ENCODE results near the gene SYNC.
A peak's percentile ranks its signal among the peaks of the same experiment; 100 is the strongest.
"Not testable (repeated sequence)": the region's sequence is repeated elsewhere in the genome, so short reads cannot be mapped to it uniquely, and the experiment has no call there.

Gene SYNC

GRCh38 chr1:32693455-32694174 lies 9.0 kb downstream of the SYNC start:
- DNase-seq = no peak

- DNase-seq = no peak
Observed at GRCh38 chr1:32686387-32686786, 16.2 kb downstream of the SYNC start.

- DNase-seq = no peak
Observed at GRCh38 chr1:32685498-32685897, 17.1 kb downstream of the SYNC start.

- no peak for DNase-seq
Observed at GRCh38 chr1:32684167-32684811, 18.3 kb downstream of the SYNC start.

- DNase-seq = no peak
Observed at GRCh38 chr1:32683397-32683796, 19.2 kb downstream of the SYNC start.

- DNase-seq = no peak
Observed at GRCh38 chr1:32681999-32682398, 20.6 kb downstream of the SYNC start.

GRCh38 chr1:32681509-32681908 lies 21.1 kb downstream of the SYNC start:
- DNase-seq = no peak

DNA sequence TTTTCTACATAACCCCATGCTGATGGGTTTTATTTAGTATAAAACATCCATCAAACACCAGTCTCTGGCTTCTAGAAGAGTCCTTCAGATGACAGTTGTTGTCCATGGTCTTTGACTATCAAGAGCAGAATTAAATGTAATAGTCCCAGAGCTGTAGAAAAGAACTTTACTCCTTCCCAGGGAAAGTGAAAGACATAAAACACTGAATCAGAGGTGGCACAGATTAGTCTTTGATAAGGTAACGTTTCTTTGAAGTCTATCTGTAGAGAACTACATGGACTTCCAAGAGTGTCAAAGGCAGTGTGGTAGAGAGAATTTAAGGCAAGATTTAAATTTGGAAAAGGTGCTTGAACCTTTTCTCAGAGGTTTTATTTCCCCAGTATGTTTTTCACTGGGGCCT lies 21.9 kb downstream of the SYNC start:
- DNase-seq = no peak

DNA sequence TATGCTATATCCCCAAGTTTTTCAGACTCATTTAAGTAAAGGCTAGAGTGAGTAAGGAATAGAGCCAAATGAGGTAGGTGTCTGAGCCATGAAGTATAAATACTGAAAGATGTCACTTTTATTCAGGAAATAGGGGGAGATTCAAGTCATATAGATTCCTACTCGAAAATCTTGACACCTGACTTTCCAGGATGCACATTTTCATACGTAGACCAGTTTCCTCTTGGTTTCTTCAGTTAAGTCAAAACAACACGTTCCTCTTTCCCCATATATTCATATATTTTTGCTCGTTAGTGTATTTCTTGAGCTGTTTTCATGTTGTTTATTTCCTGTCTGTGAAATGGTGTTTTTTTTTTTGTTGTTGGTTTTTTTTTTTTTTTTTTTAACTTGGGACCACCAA lies 22.6 kb downstream of the SYNC start:
- not testable (repeated sequence) for DNase-seq

- DNase-seq = no peak
Observed at GRCh38 chr1:32676945-32677344, 25.6 kb downstream of the SYNC start.

DNA sequence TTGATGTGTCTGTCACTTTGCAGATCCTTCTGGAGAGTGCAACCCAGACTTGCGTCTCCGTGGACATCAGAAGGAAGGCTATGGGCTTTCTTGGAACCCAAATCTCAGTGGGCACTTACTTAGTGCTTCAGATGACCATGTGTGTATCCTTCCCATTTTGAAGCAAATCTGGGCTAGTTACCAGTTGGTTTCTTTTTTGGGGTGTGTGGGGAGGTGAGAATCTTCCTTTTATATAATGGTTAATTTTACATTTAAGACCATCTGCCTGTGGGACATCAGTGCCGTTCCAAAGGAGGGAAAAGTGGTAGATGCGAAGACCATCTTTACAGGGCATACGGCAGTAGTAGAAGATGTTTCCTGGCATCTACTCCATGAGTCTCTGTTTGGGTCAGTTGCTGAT lies 33.9 kb downstream of the SYNC start:
- DNase-seq = not testable (repeated sequence)

DNA sequence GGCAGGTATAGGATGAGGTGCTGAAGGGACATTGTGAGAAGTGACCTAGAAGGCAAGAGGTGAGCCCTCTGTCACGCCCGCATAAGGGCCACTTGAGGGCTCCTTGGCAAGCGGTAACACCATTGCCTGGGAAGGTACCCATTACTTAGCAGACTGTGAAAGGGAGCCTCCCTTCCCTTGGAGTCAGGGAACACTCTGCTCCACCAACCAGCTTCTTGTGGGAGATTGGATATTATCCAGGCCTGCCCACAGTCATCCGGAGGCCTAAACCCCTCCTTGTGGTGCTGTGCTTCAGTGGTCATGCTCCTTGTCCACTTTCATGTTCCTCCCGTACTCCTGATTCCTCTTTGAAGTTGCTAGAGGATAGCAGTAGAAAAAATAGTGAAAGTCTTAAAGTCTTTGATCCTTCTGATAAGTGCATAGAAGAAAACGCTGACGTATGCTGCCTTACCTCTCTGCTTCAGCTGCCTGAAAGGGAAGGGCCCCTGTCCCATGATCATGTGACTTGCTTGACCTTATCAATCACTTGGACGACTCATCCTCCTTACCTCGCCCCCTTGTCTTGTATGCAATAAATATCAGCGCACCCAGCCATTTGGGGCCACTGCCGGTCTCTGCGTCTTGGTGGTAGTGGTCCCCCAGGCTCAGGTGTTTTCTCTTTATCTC lies 35.5 kb downstream of the SYNC start:
- DNase-seq = no peak

GRCh38 chr1:32665915-32666314 lies 36.7 kb downstream of the SYNC start:
- no peak for DNase-seq

- no peak for DNase-seq
Observed at GRCh38 chr1:32659581-32659980, 43.0 kb downstream of the SYNC start.

- no peak for DNase-seq
Observed at GRCh38 chr1:32652244-32652962, 50.2 kb downstream of the SYNC start.

GRCh38 chr1:32651461-32652073 lies 51.0 kb downstream of the SYNC start:
- DNase-seq = no peak

- DNase-seq = peak; percentile 98 to 99
Observed at GRCh38 chr1:32650752-32651460, 51.7 kb downstream of the SYNC start, which contains the start of gene RBBP4. Gene RBBP4, plus strand, starts transcription at chr1:32651208. Its CDS starts 99 bp downstream, at chr1:32651307.

DNA sequence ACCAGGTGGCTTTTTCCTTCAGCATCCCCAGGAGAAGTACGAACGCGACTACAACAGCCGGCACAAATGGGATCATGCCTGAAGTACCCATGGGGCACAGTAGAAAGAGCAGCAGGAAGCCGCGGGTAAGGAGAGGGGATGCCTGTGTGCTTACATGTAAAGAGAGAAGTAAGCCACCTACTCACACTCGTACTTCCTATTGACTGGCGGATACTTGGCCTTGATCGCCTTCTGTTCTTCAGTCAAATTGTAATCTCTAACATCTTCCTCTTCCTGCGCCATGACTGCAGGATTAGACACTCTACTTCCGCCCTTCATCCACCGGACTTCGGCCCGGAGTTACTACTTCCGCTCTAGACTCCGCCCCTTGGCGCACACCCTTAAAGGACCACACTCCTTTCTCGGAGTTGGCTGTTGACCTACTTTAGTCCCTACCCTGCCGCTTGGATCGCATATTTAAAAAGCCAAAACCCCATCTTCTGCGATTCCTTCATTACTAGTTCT lies 52.3 kb downstream of the SYNC start, which contains the start of gene ZBTB8OS:
ZBTB8OS (minus strand) TSS at position 303 of the 504 bp plus-strand sequence; CDS start at position 282, 21 bp downstream.
- peak; percentile 93 for DNase-seq

- DNase-seq = no peak
Observed at GRCh38 chr1:32647308-32648134, 55.0 kb downstream of the SYNC start.

- DNase-seq = no peak
Observed at GRCh38 chr1:32644426-32644825, 58.1 kb downstream of the SYNC start.

DNA sequence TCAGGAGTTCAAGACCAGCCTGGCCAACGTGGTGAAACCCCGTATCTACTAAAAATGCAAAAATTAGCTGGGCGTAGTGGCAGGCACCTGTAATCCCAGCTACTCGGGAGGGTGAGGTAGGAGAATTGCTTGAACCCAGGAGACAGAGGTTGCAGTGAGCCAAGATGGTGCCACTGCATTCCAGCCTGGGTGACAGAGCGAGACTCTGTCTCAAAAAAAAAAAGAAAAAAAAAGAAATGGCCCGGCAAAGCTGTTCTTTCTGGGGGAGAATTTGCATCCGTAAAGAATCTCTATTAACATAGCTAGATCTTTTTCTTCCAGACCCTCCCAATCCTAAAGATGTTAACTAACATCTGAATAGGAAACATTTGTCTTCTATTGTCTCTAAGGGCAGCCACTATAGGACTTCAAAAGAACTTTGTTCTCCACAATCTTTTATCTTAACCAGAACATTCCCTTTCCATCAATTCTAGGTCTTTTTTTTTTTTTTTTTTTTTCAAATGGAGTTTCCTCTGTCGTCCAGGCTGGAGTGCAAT lies 60.2 kb downstream of the SYNC start:
- not testable (repeated sequence) for DNase-seq

All from CD4-positive, alpha-beta T cell treated with Interferon alpha-2 for 1 hour (primary cell).